ENCODE measurements around the gene PLPPR5. TPM values are rescaled to one million over a fixed set of nuclear protein-coding genes. Genes with fewer than 3 reads are reported as not detected.
"Not testable (repeated sequence)": the region's sequence is repeated elsewhere in the genome, so short reads cannot be mapped to it uniquely, and the experiment has no call there.

PLPPR5 gene
- total RNA-seq: not detected

- no peak for DNase-seq (ENCODE audit: low spot score)
Measured at GRCh38 chr1:99004861-99005442, at the start of gene PLPPR5. Gene PLPPR5 (minus strand): TSS chr1:99004861. CDS start chr1:99004671, 190 bp downstream.

DNA sequence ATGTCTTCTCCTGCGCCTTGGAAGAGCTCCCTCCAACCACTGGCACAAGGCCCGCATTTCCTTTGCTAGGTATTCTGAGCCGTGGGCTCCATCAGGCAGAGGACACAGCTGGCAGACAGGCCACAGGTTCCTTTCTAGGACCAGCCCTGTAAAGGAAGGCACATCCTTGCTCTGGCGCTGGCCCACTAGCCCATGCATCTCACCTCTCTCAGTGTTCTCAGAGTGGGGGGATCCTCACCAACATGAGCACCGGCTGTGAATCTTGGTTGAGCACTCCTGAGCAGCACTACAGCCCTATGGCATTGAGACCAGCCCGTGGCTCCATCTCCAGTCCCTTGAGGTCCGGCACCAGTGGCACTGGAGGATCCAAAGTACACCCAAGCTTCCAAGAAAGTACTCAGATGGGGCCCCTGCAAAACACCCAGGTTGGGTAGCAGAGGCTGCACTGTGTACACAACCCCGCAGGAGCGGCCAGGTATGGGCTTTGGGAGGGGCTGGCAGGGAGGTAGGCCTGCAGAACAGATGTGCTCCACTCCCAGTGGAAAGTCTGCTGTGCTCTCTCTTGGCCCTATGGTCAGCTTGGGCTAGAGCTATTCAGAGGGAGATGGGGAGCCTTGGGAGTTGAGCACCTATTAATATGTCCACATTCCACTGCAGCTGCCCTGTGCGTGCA lies 47.1 kb upstream of the PLPPR5 start:
- DNase-seq (ENCODE audit: low spot score): no peak

GRCh38 chr1:99049745-99050144 lies 45.1 kb upstream of the PLPPR5 start:
- DNase-seq (ENCODE audit: low spot score): no peak

GRCh38 chr1:99036746-99037145 lies 32.1 kb upstream of the PLPPR5 start:
- DNase-seq (ENCODE audit: low spot score): not testable (repeated sequence)

DNA sequence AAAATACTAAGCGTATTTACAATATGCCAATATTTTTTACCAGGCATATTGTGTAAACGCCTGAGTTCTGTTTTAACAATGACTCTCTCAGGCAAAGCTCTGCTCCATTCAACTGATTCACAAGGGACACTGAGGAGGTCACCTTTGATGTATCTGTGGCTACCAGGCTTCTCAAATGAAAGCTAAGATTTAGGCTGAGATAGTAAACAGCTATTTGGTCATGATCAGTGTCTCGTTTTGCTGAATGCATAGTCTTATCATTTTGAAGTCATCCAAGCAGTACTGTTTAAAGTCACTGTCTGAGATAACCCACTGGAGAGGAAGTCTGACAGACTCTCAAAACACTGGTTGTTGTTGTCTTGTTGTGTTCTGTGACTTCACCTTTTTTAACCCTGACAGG lies 13.7 kb upstream of the PLPPR5 start:
- no peak for DNase-seq (ENCODE audit: low spot score)

DNA sequence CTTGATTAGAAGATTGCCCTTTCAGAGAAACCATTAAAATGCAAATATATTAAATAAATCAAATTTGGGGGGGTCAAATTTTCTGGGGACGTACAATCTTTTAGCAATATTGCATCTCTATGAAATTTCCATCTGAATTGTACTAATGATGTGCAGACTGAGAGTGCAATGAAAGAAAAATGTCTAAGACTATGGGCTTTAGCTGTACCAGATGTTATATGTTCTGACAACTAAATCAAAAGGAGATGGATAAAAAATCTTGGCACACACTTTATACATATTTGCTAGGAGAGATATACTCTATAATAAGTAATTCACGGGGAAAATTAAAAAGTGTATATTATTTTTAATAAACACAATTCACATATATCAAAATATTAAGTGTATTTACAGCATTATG lies 13.0 kb upstream of the PLPPR5 start:
- DNase-seq (ENCODE audit: low spot score): no peak

- DNase-seq (ENCODE audit: low spot score): no peak
Measured at GRCh38 chr1:99010679-99011078, 6.0 kb upstream of the PLPPR5 start.

DNA sequence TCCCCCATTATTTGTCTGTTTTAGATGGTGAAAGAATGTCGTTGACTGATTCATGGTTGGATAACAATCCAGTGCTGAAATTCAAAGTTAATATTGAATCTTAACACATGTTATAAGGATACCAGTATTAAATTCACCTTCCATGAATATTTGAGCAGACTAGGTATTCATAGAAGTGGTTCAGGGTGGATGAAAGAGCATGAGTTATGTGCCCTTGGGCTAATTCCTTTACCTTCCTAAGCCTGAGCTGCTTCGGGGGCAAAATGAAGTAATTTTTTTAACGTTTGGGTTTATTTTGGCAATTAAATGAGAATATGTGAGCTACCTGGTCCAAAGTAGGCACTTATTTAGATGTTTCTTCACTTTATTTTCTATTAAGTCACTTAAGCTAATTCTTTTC lies 2.7 kb upstream of the PLPPR5 start:
- DNase-seq (ENCODE audit: low spot score): no peak

GRCh38 chr1:99005537-99005942 lies 879 bp upstream of the PLPPR5 start:
- DNase-seq (ENCODE audit: low spot score): no peak

DNA sequence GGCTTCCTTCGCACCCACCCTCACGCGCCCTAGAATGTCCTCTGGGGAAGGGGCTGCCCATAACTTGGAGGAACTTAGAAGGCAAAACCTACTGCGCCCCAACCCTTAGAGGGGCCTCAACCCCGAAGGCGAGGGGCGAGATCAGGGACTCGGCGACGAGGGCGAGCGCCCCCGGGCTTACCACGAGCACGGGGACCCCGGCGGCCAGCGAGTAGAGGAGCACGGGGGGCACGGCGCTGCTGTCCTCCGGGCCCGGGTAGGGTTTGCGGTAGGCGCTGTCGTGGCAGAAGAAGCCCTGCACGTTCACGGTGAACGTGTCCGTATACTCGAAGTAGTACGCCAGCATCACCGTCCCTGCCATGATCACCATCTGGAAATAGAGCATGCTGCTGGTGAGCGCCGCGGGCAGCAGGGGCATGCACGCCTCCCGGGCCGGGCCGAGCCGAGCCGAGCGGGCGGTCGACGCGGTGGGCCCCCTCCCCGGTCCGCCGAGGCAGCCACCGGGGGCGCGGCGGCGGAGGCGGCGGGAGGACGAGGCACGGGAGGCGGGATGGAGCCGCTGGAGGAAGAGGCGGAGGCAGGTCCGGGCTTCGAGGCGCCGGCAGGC lies 304 bp downstream of the PLPPR5 start:
- DNase-seq (ENCODE audit: low spot score): peak; percentile 11

GRCh38 chr1:99003581-99004253 lies 944 bp downstream of the PLPPR5 start:
- no peak for DNase-seq (ENCODE audit: low spot score)

GRCh38 chr1:98992844-98993243 lies 11.8 kb downstream of the PLPPR5 start:
- DNase-seq (ENCODE audit: low spot score): no peak

GRCh38 chr1:98991127-98992012 lies 13.3 kb downstream of the PLPPR5 start:
- no peak for DNase-seq (ENCODE audit: low spot score)

GRCh38 chr1:98989556-98989907 lies 15.1 kb downstream of the PLPPR5 start:
- no peak for DNase-seq (ENCODE audit: low spot score)

- no peak for DNase-seq (ENCODE audit: low spot score)
Measured at GRCh38 chr1:98988904-98989555, 15.6 kb downstream of the PLPPR5 start.

- DNase-seq (ENCODE audit: low spot score): no peak
Measured at GRCh38 chr1:98985687-98986086, 19.0 kb downstream of the PLPPR5 start.

- no peak for DNase-seq (ENCODE audit: low spot score)
Measured at GRCh38 chr1:98981917-98982513, 22.6 kb downstream of the PLPPR5 start.

- DNase-seq (ENCODE audit: low spot score): no peak
Measured at GRCh38 chr1:98979463-98979862, 25.2 kb downstream of the PLPPR5 start.

GRCh38 chr1:98975810-98976209 lies 28.9 kb downstream of the PLPPR5 start:
- DNase-seq (ENCODE audit: low spot score): no peak

DNA sequence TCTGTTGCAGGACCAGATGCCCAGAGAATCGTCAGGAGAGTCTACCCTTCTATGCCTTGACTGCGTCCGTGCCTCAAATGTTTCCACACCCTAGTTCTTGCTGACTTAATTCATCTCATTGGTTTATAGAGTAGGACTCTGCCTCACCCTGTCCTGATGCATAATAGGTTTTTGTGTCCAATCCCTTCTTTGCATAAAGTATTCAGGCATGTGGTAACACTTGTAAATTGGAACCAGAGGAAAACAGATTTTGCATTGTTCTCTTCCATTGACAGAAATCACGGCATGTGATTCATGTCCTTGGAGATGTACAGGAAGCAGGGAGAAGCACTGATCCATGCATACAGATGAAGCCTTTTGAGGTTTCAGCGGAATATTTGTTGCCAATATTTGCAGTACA lies 29.5 kb downstream of the PLPPR5 start:
- no peak for DNase-seq (ENCODE audit: low spot score)

All from mucosa of gallbladder (tissue), 1 donor.